Pancreas (tissue), 10 donors: Measurements from ENCODE around the gene MAP2K3. TPM values are rescaled to one million over a fixed set of nuclear protein-coding genes. Genes with fewer than 3 reads are reported as not detected.

Source experiments
- ATAC-seq, 4 donors: fragments of 200-7000 bp; cut with Tn5 transposase; one replicate each; pipeline versions ENCODE4 v1.8.0 to v1.9.1; 2020; ENCODE audit warnings: mild to moderate bottlenecking in 4 of 4, moderate library complexity in 4 of 4
- DNase-seq, 6 donors: peaks; one replicate each; pipeline ENCODE4 v3.0.0-alpha.2; 2020
- FAIRE-seq: peaks from 2 replicates; lab custom pipeline; 2012; peaks lifted over from hg19 to GRCh38; lab: Jason Lieb, UNC
- H3K27ac ChIP-seq, 4 donors: fragments of 200-600 bp; sonication (generic); 1 replicate in 3 of 4; 2 replicates in 1 of 4; pipeline versions ENCODE4 v1.5.0 to v1.8.0; 2020
- H3K27me3 ChIP-seq, 4 donors: fragments of 200-600 bp; one replicate each; pipeline ENCODE4 v1.8.0; 2021
- H3K36me3 ChIP-seq, 3 donors: fragments of 200-600 bp; sonication (generic) in 1 of 3; one replicate each; pipeline versions ENCODE4 v1.5.0 to v1.8.0; 2020 to 2021
- H3K4me1 ChIP-seq, 3 donors: fragments of 200-600 bp; one replicate each; pipeline ENCODE4 v1.8.0; 2021
- H3K4me3 ChIP-seq, 4 donors: fragments of 200-600 bp; sonication (generic) in 2 of 4; one replicate each; pipeline versions ENCODE4 v1.5.0 to v1.8.0; 2020 to 2021
- H3K9me3 ChIP-seq, 4 donors: fragments of 200-600 bp; one replicate each; pipeline ENCODE4 v1.8.0; 2021
- WGBS, 2 donors: extraction: QIAGEN DNeasy Blood & Tissue Kit; methylation state at CpG; one replicate each; pipeline ENCODE4 v1.1.7; 2013; 5-methylcytosine and 5-hydroxymethylcytosine counted together
- intact Hi-C, 3 donors: fragments of 100-400 bp; cut with DNase I; formaldehyde crosslinking; loops; one replicate each; pipeline versions ENCODE4 v1.11.1 to v1.14.2; 2022
- polyA plus RNA-seq, 2 donors: library from polyadenylated mRNA; stranded (reverse); fragments of 200-250 nt; gene quantifications; one replicate each; pipeline ENCODE4 v1.2.3, GENCODE V29; 2013
- total RNA-seq, 6 donors: library from RNA; stranded (reverse); fragmentation: NEBNext Ultra II Directional in 4 of 6; extraction: Animal tissue kit (Norgen Biotek cat#: 25700) in 4 of 6; gene quantifications; one replicate each; pipeline versions ENCODE4 v1.2.1 to v1.2.4, GENCODE V29; 2021 to 2023
- TF ChIP-seq, protein P1 (sequence below), 4 donors: fragments of 200-600 bp; sonication (generic) in 3 of 4; IDR thresholded peaks; one replicate each; pipeline versions ENCODE4 v1.5.0 to v1.8.0; 2021; ENCODE audit warnings: antibody characterized with exemption in 4 of 4
- donor health status: healthy with polysubstance abuse.
- donor health status: DM: no; HTN: no; CAD: no; lungs with moderate emphysema.
- donor health status: DM: no; HTN: no; CAD: no.
- donor health status: control.
- donor health status: control.
- donor health status: Bipolar disorder and iron deficiency.
- donor health status: DM: yes; HTN: yes; CAD: no.
- donor health status: DM: no; HTN: no; CAD: no.
- donor health status: DM: no; HTN: no; CAD: no.
- donor health status: DM: yes; HTN: yes; CAD: no.

MAP2K3 gene
- total and polyA plus RNA-seq, 8 donors: 16.4 to 40.9 (median 22.0) TPM

- H3K27ac ChIP-seq: no peak overlapping the region
- peaks cover 0 to 3% (median 3%) of the 10 kb centered on the region in 3 donors for H3K4me1 ChIP-seq
- FAIRE-seq (no peak), ATAC-seq (no peak), DNase-seq (peak in 1 of 6 donors; percentile 4)
- no peak overlapping the region for H3K4me3 ChIP-seq
- TF ChIP-seq, protein P1, sequence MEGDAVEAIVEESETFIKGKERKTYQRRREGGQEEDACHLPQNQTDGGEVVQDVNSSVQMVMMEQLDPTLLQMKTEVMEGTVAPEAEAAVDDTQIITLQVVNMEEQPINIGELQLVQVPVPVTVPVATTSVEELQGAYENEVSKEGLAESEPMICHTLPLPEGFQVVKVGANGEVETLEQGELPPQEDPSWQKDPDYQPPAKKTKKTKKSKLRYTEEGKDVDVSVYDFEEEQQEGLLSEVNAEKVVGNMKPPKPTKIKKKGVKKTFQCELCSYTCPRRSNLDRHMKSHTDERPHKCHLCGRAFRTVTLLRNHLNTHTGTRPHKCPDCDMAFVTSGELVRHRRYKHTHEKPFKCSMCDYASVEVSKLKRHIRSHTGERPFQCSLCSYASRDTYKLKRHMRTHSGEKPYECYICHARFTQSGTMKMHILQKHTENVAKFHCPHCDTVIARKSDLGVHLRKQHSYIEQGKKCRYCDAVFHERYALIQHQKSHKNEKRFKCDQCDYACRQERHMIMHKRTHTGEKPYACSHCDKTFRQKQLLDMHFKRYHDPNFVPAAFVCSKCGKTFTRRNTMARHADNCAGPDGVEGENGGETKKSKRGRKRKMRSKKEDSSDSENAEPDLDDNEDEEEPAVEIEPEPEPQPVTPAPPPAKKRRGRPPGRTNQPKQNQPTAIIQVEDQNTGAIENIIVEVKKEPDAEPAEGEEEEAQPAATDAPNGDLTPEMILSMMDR (IDR thresholded peaks at IDR 0.05): no peak
- H3K27me3 ChIP-seq: no peaks in the 10 kb centered on the region
- WGBS, 2 donors: 57 to 77% methylated on average over 6 of the region's 6 CpGs
- intact Hi-C loops: no loop called here
- no peaks in the 10 kb centered on the region for H3K36me3 ChIP-seq
- no peaks in the 10 kb centered on the region for H3K9me3 ChIP-seq
Observed at GRCh38 chr17:21279198-21279535, 5.3 kb upstream of the MAP2K3 start.

DNA sequence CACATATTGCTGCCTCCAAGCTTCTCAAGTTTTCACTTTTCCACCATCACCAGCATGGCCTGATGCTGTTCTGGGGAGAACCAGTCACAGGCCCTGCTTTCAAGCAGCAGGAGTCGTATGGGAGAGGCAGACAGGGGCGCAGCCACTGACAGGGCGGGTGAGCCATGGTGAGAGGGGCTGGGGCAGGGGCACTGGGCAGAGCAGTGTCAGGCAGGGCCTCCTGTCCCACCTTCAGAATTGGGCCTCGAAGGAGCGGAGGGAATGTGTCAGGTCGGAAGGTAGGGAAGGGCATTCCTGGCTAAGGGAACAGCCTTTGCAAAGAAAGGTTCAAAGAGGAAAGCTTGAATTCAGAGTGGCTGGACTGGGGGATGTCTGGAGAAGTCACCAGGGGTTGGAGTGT is 4.9 kb upstream of the MAP2K3 start:
- ATAC-seq (no peak), DNase-seq (peak in 2 of 6 donors; percentile 21 to 60), FAIRE-seq (no peak)
- intact Hi-C loops: no loop called here
- 46 to 71% methylated on average over 6 of the region's 6 CpGs for WGBS, 2 donors
- Histone ChIP-seq H3K27me3 (no peaks in the 10 kb centered on the region), H3K27ac (no peak overlapping the region), H3K9me3 (no peaks in the 10 kb centered on the region), H3K4me3 (no peak overlapping the region), H3K4me1 (peaks cover 0 to 3% (median 3%) of the 10 kb centered on the region in 3 donors), H3K36me3 (no peaks in the 10 kb centered on the region)
- TF ChIP-seq, protein P1 (IDR thresholded peaks at IDR 0.05): no peak

GRCh38 chr17:21280081-21280518 is 4.4 kb upstream of the MAP2K3 start:
- intact Hi-C loops: loop anchor here in 1 of 3 donors (5.0 kb wide), 1 partner anchor 227 kb away; no protein-coding TSS in a partner anchor
- Histone ChIP-seq H3K27ac (no peak overlapping the region), H3K4me1 (peaks cover 0 to 3% (median 3%) of the 10 kb centered on the region in 3 donors), H3K4me3 (no peak overlapping the region), H3K36me3 (no peaks in the 10 kb centered on the region), H3K9me3 (no peaks in the 10 kb centered on the region), H3K27me3 (no peaks in the 10 kb centered on the region)
- FAIRE-seq: no peak
- peak; percentile 77 to 97 (median 90) for DNase-seq
- peak; percentile 27 to 59 (median 52) for ATAC-seq
- TF ChIP-seq, protein P1 (IDR thresholded peaks at IDR 0.05): peak; percentile 97 to 98 (median 98)
- whole genome bisulfite sequencing, 2 donors: 18 to 26% methylated on average over 10 of the region's 10 CpGs

DNA sequence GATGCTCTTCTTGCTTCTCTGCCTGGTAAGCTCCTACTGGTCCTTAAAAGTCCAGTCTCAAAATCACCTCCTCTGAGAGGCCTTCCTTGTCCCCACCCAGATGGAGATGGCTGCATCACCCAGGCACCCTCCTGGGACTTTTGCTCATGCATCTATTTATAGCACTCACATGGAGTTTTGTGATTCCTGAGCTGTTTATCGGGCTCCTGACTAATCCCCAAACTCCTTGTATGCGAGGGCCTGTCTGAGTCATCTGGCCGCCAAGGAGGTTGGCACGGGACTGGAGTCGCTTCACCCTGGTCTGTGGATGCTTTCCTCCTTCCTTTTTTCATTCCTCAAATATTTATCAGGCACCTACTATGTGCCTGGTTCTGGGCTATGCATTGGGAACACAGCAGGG is 2.3 kb upstream of the MAP2K3 start:
- FAIRE-seq (no peak), DNase-seq (no peak), ATAC-seq (no peak)
- 71 to 82% methylated on average over 5 of the region's 5 CpGs for WGBS, 2 donors
- H3K27me3 ChIP-seq: no peaks in the 10 kb centered on the region
- no peaks in the 10 kb centered on the region for H3K9me3 ChIP-seq
- TF ChIP-seq, protein P1 (IDR thresholded peaks at IDR 0.05): no peak
- no peak overlapping the region for H3K4me3 ChIP-seq
- intact Hi-C loops: loop anchor here in 1 of 3 donors (5.0 kb wide), 1 partner anchor 225 kb away; no protein-coding TSS in a partner anchor
- H3K4me1 ChIP-seq: peaks cover 8 to 10% (median 8%) of the 10 kb centered on the region in 3 donors
- H3K27ac ChIP-seq: no peak overlapping the region
- no peaks in the 10 kb centered on the region for H3K36me3 ChIP-seq

DNA sequence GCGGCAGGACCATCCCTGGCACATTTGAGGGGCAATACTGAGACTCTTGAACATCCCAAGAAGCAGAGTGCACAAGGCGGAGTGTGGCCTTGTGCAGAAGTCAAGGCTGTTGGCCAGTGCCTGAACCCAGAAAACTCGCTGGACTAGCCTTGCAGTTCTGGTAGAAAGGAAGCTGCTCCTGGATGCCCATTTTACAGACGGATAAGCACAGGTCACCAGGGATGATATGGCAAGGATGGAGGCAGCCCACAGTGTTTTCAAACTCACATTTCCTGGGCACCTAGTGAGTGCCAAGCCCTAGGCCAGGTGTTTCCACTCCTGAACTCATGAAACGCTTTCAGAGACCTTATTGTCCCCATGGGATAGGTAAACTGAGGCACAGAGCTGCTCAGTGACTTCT is 1.7 kb upstream of the MAP2K3 start:
- H3K27ac ChIP-seq: no peak overlapping the region
- intact Hi-C loops: loop anchor here in 1 of 3 donors (5.0 kb wide), 1 partner anchor 224 kb away; no protein-coding TSS in a partner anchor

More for the DNA sequence above, 1.7 kb upstream of the MAP2K3 start:
- TF ChIP-seq, protein P1 (IDR thresholded peaks at IDR 0.05): no peak
- no peaks in the 10 kb centered on the region for H3K27me3 ChIP-seq
- FAIRE-seq: no peak
- ATAC-seq: no peak
- H3K36me3 ChIP-seq: no peaks in the 10 kb centered on the region
- H3K9me3 ChIP-seq: no peaks in the 10 kb centered on the region
- DNase-seq: no peak
- no peak overlapping the region for H3K4me3 ChIP-seq
- 70 to 81% methylated on average over 5 of the region's 5 CpGs for WGBS, 2 donors
- H3K4me1 ChIP-seq: peaks cover 12 to 15% (median 15%) of the 10 kb centered on the region in 3 donors
